Measurements from ENCODE around the gene TAF4B. TPM values are rescaled to one million over a fixed set of nuclear protein-coding genes. Genes with fewer than 3 reads are reported as not detected.

Gene TAF4B
- total and polyA plus RNA-seq, 4 donors, result 0.10 to 4.3 (median 0.30) TPM

DNA sequence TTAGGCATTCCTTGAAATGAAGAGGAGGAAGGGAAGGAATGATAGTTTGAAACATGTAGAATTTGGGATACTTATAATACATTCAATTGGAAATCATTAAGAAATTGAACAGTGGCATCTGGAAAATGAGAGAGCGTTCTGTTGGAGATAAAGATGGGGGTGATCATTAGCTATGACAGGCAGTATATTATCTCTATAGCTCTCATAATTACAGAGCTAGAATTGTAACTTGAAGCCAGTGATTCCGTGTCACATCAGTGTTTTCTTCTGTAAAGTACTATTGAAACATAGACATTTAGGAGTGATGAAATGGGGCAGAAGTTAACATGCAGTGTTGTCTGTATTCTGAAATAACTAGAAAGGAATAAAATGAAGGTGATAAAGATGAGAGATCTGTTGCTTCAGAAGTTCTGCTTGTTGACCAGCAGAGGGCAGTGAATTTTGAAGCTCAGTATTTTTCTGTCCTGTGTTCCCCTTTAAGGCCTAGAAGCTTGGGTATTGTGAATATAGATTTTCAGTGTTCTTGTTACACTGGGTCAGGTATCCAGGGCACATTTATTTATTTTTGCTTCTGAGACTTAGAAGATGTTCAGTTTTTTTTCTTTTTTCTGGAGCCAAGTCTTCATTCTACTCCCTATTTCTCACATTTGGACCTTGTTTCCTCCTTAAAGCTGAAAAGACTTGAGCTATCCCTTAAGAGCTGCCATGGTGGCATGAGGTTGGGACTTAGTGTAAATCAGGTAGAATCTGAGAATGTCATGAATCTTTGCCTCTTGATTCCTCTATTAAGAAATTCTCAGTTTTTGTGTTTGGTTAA, 157.4 kb downstream of the TAF4B start:
- WGBS, result 29% methylated on average over 2 of the region's 2 CpGs
- Histone ChIP-seq H3K27ac (ENCODE audit: low read depth in 1 of 2, low read length in 2 of 2) (no peak overlapping the region), H3K4me3 (ENCODE audit: low read depth in 1 of 3, low read length in 3 of 3) (no peak overlapping the region), H3K27me3 (ENCODE audit: control insufficient read depth in 4 of 4, insufficient read depth in 4 of 4, low read length in 3 of 4) (no peaks in the 10 kb centered on the region), H3K9me3 (ENCODE audit: control insufficient read depth in 4 of 4, low read length in 3 of 4) (no peaks in the 10 kb centered on the region), H3K4me1 (ENCODE audit: control insufficient read depth in 4 of 4, insufficient read depth in 4 of 4, low read length in 3 of 4) (peaks cover 0 to 9% (median 4%) of the 10 kb centered on the region in 4 donors), H3K9ac (ENCODE audit: low read depth in 1 of 2, low read length in 2 of 2) (no peak overlapping the region), H3K36me3 (ENCODE audit: control insufficient read depth in 4 of 4, insufficient read depth in 3 of 4, low read depth in 1 of 4, low read length in 3 of 4) (no peaks in the 10 kb centered on the region)
- peak; percentile 74 to 82 for TF ChIP-seq RAD21 (IDR thresholded peaks at IDR 0.05)
- TF ChIP-seq, protein P1, sequence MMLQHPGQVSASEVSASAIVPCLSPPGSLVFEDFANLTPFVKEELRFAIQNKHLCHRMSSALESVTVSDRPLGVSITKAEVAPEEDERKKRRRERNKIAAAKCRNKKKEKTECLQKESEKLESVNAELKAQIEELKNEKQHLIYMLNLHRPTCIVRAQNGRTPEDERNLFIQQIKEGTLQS (IDR thresholded peaks at IDR 0.05), result no peak
- TF ChIP-seq, protein P2, sequence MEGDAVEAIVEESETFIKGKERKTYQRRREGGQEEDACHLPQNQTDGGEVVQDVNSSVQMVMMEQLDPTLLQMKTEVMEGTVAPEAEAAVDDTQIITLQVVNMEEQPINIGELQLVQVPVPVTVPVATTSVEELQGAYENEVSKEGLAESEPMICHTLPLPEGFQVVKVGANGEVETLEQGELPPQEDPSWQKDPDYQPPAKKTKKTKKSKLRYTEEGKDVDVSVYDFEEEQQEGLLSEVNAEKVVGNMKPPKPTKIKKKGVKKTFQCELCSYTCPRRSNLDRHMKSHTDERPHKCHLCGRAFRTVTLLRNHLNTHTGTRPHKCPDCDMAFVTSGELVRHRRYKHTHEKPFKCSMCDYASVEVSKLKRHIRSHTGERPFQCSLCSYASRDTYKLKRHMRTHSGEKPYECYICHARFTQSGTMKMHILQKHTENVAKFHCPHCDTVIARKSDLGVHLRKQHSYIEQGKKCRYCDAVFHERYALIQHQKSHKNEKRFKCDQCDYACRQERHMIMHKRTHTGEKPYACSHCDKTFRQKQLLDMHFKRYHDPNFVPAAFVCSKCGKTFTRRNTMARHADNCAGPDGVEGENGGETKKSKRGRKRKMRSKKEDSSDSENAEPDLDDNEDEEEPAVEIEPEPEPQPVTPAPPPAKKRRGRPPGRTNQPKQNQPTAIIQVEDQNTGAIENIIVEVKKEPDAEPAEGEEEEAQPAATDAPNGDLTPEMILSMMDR (IDR thresholded peaks at IDR 0.05; ENCODE audit: low read depth, low read length, missing input control), result peak; percentile 79
- DNase-seq (ENCODE audit: low spot score), result no peak

DNA sequence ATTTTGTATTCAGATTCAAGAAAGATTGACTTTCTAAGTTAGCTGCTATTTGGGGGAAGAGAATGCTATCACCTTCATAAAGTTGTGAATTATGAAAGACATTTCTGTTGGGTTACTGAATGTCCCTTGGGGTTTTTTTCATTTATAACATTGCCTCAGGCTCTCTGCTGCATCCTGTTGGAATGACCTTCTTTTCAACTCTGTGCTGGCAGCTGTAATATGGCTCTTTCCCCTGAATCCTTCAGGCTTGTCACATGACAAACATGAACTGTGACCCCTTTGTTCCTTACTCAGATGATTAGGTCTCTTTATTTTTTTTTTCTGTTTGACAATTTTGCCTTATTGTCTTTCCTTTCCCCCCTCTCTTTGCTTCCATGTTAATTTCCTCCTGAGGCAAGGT, 159.8 kb downstream of the TAF4B start:
- DNase-seq (ENCODE audit: low spot score), result no peak
- no peaks in the 10 kb centered on the region for H3K36me3 ChIP-seq (ENCODE audit: control insufficient read depth in 4 of 4, insufficient read depth in 3 of 4, low read depth in 1 of 4, low read length in 3 of 4)

More for the DNA sequence above, 159.8 kb downstream of the TAF4B start:
- H3K27me3 ChIP-seq (ENCODE audit: control insufficient read depth in 4 of 4, insufficient read depth in 4 of 4, low read length in 3 of 4), result no peaks in the 10 kb centered on the region
- no peaks in the 10 kb centered on the region for H3K9me3 ChIP-seq (ENCODE audit: control insufficient read depth in 4 of 4, low read length in 3 of 4)
- H3K4me1 ChIP-seq (ENCODE audit: control insufficient read depth in 4 of 4, insufficient read depth in 4 of 4, low read length in 3 of 4), result peaks cover 0 to 9% (median 4%) of the 10 kb centered on the region in 4 donors
- TF ChIP-seq FOXA1 (IDR thresholded peaks at IDR 0.05) (no peak), NR2F2 (IDR thresholded peaks at IDR 0.05) (peak; percentile 95), GABPA (IDR thresholded peaks at IDR 0.05 in 1 of 2, conservative IDR thresholded peaks at IDR 0.05 in 1 of 2) (no peak), JUND (IDR thresholded peaks at IDR 0.05) (peak in 1 of 2 donors; percentile 19), YY1 (IDR thresholded peaks at IDR 0.05) (peak; percentile 34), RAD21 (IDR thresholded peaks at IDR 0.05) (peak; percentile 29 to 36), EGR1 (IDR thresholded peaks at IDR 0.05; ENCODE audit: low read depth in 2 of 2) (no peak), RXRA (IDR thresholded peaks at IDR 0.05) (peak; percentile 87 to 89), TAF1 (conservative IDR thresholded peaks at IDR 0.05) (no peak), HNF4G (IDR thresholded peaks at IDR 0.05) (peak; percentile 7), HNF4A (conservative IDR thresholded peaks at IDR 0.05) (peak; percentile 50 to 68), SP1 (IDR thresholded peaks at IDR 0.05) (peak; percentile 80), FOXA2 (IDR thresholded peaks at IDR 0.05) (no peak)
- TF ChIP-seq, protein P3, sequence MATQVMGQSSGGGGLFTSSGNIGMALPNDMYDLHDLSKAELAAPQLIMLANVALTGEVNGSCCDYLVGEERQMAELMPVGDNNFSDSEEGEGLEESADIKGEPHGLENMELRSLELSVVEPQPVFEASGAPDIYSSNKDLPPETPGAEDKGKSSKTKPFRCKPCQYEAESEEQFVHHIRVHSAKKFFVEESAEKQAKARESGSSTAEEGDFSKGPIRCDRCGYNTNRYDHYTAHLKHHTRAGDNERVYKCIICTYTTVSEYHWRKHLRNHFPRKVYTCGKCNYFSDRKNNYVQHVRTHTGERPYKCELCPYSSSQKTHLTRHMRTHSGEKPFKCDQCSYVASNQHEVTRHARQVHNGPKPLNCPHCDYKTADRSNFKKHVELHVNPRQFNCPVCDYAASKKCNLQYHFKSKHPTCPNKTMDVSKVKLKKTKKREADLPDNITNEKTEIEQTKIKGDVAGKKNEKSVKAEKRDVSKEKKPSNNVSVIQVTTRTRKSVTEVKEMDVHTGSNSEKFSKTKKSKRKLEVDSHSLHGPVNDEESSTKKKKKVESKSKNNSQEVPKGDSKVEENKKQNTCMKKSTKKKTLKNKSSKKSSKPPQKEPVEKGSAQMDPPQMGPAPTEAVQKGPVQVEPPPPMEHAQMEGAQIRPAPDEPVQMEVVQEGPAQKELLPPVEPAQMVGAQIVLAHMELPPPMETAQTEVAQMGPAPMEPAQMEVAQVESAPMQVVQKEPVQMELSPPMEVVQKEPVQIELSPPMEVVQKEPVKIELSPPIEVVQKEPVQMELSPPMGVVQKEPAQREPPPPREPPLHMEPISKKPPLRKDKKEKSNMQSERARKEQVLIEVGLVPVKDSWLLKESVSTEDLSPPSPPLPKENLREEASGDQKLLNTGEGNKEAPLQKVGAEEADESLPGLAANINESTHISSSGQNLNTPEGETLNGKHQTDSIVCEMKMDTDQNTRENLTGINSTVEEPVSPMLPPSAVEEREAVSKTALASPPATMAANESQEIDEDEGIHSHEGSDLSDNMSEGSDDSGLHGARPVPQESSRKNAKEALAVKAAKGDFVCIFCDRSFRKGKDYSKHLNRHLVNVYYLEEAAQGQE (IDR thresholded peaks at IDR 0.05), result no peak
- TF ChIP-seq, protein P1 (IDR thresholded peaks at IDR 0.05), result no peak
- TF ChIP-seq, protein P4, sequence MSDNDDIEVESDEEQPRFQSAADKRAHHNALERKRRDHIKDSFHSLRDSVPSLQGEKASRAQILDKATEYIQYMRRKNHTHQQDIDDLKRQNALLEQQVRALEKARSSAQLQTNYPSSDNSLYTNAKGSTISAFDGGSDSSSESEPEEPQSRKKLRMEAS (IDR thresholded peaks at IDR 0.05), result no peak
- TF ChIP-seq, protein P2 (IDR thresholded peaks at IDR 0.05; ENCODE audit: low read depth, low read length, missing input control), result no peak
- TF ChIP-seq, protein P5, sequence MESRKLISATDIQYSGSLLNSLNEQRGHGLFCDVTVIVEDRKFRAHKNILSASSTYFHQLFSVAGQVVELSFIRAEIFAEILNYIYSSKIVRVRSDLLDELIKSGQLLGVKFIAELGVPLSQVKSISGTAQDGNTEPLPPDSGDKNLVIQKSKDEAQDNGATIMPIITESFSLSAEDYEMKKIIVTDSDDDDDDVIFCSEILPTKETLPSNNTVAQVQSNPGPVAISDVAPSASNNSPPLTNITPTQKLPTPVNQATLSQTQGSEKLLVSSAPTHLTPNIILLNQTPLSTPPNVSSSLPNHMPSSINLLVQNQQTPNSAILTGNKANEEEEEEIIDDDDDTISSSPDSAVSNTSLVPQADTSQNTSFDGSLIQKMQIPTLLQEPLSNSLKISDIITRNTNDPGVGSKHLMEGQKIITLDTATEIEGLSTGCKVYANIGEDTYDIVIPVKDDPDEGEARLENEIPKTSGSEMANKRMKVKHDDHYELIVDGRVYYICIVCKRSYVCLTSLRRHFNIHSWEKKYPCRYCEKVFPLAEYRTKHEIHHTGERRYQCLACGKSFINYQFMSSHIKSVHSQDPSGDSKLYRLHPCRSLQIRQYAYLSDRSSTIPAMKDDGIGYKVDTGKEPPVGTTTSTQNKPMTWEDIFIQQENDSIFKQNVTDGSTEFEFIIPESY (IDR thresholded peaks at IDR 0.05), result no peak
- no peak overlapping the region for H3K4me3 ChIP-seq (ENCODE audit: low read depth in 1 of 3, low read length in 3 of 3)
- H3K27ac ChIP-seq (ENCODE audit: low read depth in 1 of 2, low read length in 2 of 2), result no peak overlapping the region
- H3K9ac ChIP-seq (ENCODE audit: low read depth in 1 of 2, low read length in 2 of 2), result no peak overlapping the region
